GM21786 (cell line): ENCODE measurements around the gene FZD1.

Source experiments
- ATAC-seq: cut with Tn5 transposase; IDR thresholded peaks from one replicate; pipeline ENCODE4 v1.9.1; 2021; ENCODE audit not compliant: unreplicated experiment

FZD1 gene

DNA sequence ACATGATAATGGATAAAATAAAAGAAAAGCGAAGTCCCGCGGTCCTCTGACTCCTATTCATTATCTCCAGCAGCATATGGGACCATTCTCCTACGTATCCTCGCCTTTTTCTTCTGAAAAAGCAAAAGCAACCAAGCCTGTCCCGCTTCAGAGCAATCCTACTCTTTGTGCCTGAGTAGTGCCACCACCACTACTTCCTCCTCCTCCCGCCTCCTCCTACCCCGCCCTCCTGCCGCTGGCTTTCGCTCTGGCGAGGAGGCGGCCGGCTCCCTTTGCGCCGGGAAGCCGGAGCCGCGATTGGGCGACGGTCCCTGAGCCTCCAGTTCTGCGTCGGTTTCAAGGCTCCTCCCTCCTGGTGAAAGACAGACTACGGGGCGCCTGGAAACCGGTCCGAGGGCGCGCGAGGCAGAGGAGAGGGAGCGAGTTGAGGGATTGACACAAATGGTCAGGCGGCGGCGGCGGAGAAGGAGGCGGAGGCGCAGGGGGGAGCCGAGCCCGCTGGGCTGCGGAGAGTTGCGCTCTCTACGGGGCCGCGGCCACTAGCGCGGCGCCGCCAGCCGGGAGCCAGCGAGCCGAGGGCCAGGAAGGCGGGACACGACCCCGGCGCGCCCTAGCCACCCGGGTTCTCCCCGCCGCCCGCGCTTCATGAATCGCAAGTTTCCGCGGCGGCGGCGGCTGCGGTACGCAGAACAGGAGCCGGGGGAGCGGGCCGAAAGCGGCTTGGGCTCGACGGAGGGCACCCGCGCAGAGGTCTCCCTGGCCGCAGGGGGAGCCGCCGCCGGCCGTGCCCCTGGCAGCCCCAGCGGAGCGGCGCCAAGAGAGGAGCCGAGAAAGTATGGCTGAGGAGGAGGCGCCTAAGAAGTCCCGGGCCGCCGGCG is at the start of gene FZD1:
FZD1 (plus strand) TSS at position 388 of the 878 bp plus-strand sequence; CDS start at position 836, 448 bp downstream.
- peak; percentile 87 for ATAC-seq

GRCh38 chr7:91226411-91226810 is 37.8 kb upstream of the FZD1 start:
- no peak for ATAC-seq

DNA sequence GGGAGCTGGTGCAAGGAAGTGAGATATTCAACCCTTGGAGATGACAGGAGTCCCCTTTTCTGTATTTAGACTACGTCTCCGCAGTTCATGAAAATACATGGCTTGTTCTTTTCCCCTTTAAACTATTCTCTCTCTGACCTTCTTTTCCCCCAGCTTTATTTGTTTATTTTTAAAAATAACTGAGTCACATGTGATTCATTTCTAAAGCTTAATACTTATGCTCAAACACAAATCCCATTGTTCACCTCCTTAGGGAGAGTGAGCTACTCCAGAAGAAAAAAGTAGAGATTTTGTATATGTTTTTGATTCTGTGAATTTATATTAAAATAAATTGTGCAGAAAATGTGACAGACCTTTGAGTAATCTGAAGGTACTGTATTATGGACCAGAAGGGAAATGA is 35.9 kb upstream of the FZD1 start:
- no peak for ATAC-seq

GRCh38 chr7:91228927-91229558 is 35.2 kb upstream of the FZD1 start:
- ATAC-seq, result no peak

DNA sequence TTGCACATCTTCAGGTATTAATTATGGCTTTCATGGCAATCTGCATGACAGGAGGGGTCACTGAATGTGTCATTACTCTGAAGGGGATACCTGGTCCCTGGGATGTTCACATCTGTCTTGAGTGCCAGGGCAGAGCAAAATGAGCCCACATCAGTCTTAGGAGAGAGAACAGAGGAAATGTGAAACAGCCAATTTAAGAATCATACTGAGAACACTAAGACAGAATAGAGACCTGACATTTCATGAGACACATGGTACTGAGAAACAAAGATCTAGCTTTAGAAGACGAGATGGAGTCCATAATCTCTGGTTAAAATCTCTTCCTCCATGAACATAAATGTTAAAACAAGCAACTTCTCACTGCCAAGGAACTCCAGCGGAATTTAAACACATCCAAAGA is 34.1 kb upstream of the FZD1 start:
- no peak for ATAC-seq

- no peak for ATAC-seq
Measured at GRCh38 chr7:91230503-91230902, 33.7 kb upstream of the FZD1 start.

DNA sequence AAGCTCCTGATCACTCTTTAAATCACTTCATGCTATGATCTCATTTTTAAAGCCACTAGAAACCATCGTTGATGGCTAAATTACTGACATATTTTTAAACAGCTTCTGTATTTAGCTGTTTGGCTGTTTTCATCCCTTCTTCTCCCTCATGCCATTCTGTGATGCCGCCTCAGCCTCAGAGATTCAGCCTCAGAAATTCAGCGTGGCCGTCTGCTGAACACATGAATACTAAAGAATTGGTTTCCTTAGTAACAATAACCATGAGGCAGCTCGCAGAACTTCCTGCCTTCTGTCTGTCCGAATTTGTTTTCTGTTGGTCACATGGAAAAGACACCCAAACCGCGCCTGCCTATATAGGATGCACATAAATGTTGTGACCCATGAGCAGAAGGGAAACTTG is 31.0 kb upstream of the FZD1 start:
- no peak for ATAC-seq

DNA sequence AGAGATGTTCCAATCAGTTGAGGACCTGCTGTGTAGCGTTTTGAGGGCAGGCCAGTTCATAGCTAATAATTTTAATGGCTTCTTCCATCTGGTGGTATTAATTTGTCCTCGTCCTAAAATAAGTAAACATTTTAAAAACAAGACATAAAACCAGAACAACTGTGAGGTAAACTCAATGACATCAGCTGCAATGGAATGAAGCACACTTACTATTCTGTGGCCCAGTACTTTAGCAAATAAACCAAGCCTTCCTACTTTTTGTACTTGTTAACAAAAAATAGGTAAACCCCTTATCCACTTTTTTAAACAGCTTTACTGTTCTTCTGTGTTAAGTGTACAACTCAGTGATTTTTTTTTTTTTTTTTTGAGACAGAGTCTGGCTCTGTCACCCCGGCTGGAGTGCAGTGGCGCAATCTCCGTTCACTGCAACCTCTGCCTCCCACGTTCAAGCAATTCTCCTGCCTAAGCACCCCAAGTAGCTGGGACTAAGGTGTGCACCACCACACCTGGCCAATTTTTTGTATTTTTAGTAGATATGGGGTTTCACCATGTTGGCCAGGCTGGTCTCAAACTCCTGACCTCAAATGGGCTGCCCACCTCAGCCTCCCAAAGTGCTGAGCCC is 28.9 kb upstream of the FZD1 start:
- no peak for ATAC-seq

- no peak for ATAC-seq
Measured at GRCh38 chr7:91239171-91239604, 25.0 kb upstream of the FZD1 start.

GRCh38 chr7:91239772-91240171 is 24.5 kb upstream of the FZD1 start:
- no peak for ATAC-seq

DNA sequence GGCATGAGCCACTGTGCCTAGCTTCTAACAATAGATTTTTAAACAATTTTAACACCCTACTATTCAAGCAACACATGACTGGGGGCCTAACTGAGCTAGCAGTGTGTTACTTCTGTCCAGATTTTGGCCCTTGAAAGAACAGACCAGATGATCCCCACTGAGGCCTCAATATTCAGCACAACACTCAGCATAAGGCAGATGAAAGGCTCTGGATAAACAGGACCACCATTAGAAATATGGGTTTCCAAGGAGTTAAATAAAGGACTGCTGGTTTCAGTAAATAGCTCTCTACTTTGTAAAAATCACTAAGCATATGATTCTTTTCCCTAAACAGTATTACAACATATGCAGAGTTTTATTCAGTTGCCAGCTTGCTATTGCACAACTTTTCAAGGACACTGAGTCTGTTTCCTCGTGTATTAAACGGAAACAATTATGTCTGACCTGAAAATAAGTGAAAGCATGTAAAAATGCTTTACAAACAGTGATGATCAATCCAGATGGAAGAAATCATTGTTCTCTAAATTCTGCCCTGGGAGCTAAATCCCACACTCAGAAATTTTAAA is 23.8 kb upstream of the FZD1 start:
- ATAC-seq, result no peak

GRCh38 chr7:91242097-91242844 is 22.0 kb upstream of the FZD1 start:
- no peak for ATAC-seq

DNA sequence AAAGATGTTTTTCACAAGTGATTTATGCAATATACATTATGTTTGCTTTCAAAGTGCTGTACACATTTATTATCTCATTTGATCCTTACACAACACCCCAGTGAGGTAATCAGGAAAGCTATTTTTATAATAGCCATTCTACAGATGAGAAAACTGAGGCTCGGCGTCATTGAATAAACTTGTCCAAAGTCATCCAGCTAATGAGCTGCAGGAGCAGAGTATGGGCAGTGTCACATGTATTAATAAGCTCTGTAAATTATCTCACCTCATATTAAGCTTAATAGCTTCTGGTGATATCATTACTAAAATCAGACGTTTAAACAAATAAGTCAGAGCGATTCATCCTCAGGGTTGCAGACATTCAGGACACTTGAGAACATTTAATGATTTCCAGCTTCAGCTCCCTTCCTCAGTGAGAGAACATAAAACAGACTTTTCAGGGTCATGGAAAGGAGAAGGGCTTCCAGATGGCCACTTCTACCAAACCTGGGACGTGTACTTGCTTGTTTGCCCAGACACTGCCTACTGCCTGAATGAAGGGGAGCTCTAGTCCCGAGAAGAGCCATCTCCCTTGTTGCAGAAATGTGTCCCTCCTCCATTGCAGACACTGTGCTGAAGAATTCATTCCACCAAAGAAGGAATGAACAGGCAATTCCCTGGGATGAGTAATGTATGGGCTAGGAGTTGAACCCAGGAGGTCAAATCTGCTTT is 20.5 kb upstream of the FZD1 start:
- no peak for ATAC-seq

- no peak for ATAC-seq
Measured at GRCh38 chr7:91247500-91247899, 16.7 kb upstream of the FZD1 start.

- no peak for ATAC-seq
Measured at GRCh38 chr7:91248996-91249395, 15.2 kb upstream of the FZD1 start.

DNA sequence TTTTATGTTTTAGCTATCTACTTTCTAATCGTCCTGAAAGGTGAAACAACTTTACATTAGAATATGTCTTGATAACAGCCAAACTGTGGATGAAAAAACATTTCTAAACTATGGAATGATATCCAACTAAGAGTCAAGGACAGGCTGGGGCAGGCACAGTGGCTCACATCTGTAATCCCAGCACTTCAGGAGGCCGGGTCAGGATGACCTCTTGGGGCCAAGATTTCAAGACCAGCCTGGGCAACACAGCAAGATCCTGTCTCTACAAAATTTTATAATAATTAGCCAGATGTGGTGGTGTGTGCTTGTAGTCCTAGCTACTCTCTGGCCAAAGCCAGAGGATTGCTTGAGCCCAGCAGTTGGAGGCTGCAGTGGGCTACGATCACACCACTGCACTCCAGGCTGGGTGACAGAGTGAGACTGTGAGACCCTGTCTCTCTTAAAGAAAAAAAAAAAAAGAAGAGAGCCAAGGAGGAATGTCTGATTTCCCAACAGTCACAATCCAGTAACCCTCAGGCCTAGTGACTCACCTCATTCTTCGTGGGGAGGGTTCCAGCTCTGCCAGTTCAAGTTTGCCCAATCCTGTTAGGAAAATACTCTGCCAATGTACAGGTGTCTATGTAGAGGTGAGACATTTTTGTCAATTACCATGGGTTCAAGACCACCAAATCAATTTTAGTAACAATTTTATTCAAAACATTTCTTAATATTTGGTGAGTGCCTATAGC is 14.6 kb upstream of the FZD1 start:
- no peak for ATAC-seq

DNA sequence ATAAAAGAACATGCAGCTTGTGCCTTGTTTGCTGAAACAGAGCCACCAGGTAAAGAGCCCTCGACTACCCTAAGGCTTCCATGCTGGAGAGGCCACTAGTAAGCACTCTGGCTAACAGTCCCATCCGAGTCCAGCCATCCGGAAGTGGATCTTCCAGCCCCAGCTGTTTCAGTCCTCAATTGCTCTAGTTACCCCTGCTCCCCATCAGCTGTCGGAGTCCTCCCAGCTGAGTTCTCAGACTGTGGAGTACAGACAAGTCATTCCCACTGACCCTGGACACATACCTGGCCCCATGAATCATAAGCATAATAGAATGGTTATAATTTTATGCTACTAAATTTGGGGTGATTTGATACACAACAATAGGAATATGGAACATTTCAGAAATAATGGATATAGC is 13.5 kb upstream of the FZD1 start:
- ATAC-seq, result no peak

- no peak for ATAC-seq
Measured at GRCh38 chr7:91251877-91252276, 12.4 kb upstream of the FZD1 start.

DNA sequence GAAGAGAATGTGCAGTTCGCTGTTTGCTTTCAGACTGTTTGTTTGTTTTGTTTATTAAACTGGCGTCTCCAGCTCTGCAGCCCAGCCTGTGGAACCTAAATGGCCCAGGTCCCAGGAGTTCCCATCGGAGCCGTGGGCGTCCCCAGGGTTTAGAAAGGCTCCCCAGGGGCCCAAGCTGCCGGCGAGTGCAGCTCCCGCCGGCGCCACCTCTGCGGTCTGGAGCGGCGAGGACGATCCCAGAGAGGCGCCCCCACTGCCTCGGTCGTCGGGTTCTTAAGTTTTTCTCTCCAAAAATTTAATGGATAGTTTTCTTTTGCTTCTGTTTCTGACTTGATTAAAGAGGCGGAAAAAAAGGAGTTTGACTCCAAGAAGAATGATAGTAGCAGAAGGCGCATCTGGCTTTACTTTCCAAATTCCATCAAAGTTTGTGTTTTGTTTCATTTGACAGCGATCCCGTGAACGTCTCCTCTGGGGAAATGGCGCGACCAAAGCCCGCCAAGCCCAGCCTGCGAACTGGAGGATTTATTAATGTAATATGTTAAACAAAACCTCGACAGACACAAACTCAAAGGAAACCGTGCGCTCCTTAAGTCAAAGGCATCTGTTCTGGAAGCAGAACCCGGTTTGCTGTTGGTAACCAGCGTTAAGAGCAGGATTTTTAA is 718 bp upstream of the FZD1 start:
- ATAC-seq, result no peak
